Naive B cell (primary cell): ENCODE measurements around the gene SERINC5. TPM values are rescaled to one million over a fixed set of nuclear protein-coding genes. Genes with fewer than 3 reads are reported as not detected.
A peak's percentile ranks its signal among the peaks of the same experiment; 100 is the strongest.

Experiments used
- ATAC-seq, 2 donors: fragments of 150-1000 bp; cut with Tn5 transposase; 2 replicates each; pipeline ENCODE4 v1.10.0; 2021; ENCODE audit warnings: low read depth in 2 of 2, mild to moderate bottlenecking in 2 of 2, moderate library complexity in 2 of 2
- DNase-seq: peaks from one replicate; pipeline ENCODE4 v3.0.0; 2022
- H3K27ac Mint-ChIP-seq, 6 donors: one replicate each; pipeline ENCODE4 v1.8.0; 2020 to 2022; ENCODE audit warnings: mild to moderate bottlenecking in 6 of 6, mixed read lengths in 6 of 6, moderate library complexity in 5 of 6, inconsistent platforms in 2 of 6
- H3K27me3 Mint-ChIP-seq, 3 donors: one replicate each; pipeline ENCODE4 v1.8.0; 2021 to 2022; ENCODE audit warnings: mixed read lengths in 3 of 3, mild to moderate bottlenecking in 1 of 3
- H3K36me3 Mint-ChIP-seq, 2 donors: one replicate each; pipeline ENCODE4 v1.8.0; 2020 to 2022; ENCODE audit warnings: mixed read lengths in 2 of 2, inconsistent platforms in 1 of 2, mild to moderate bottlenecking in 1 of 2
- H3K4me1 Mint-ChIP-seq, 3 donors: one replicate each; pipeline ENCODE4 v1.8.0; 2020 to 2022; ENCODE audit warnings: mixed read lengths in 3 of 3, inconsistent platforms in 1 of 3, mild to moderate bottlenecking in 1 of 3, moderate library complexity in 1 of 3
- H3K4me3 Mint-ChIP-seq, 8 donors: one replicate each; pipeline ENCODE4 v1.8.0; 2020 to 2022; ENCODE audit warnings: mild to moderate bottlenecking in 8 of 8, mixed read lengths in 8 of 8, moderate library complexity in 8 of 8, inconsistent platforms in 2 of 8
- H3K9me3 Mint-ChIP-seq, 7 donors: one replicate each; pipeline ENCODE4 v1.8.0; 2020 to 2022; ENCODE audit warnings: mixed read lengths in 7 of 7, mild to moderate bottlenecking in 5 of 7, inconsistent platforms in 2 of 7, moderate library complexity in 1 of 7
- polyA plus RNA-seq, 6 donors: library from polyadenylated mRNA; unstranded; fragments of 300-500 nt; fragmentation: Illumina TruSeq; gene quantifications; one replicate each; pipeline ENCODE4 v1.2.3, GENCODE V29; 2021; ENCODE audit warnings: low read depth in 6 of 6

Gene SERINC5
- polyA plus RNA-seq, 6 donors from 2014 or later, result 1.4 to 4.0 (median 2.8) TPM

GRCh38 chr5:80231243-80231642 lies 24.6 kb downstream of the SERINC5 start:
- no peak overlapping the region for H3K27ac Mint-ChIP-seq
- DNase-seq (no peak), ATAC-seq (no peak)

GRCh38 chr5:80230269-80230992 lies 25.4 kb downstream of the SERINC5 start:
- Mint-ChIP-seq H3K4me3 (peak overlapping the region in 1 of 8 donors; percentile 19), H3K4me1 (peaks cover 8 to 24% (median 16%) of the 10 kb centered on the region in 3 donors), H3K27me3 (no peaks in the 10 kb centered on the region), H3K9me3 (no peaks in the 10 kb centered on the region), H3K36me3 (no peaks in the 10 kb centered on the region), H3K27ac (peak overlapping the region in 2 of 6 donors; percentile 6 to 52)
- DNase-seq (no peak), ATAC-seq (no peak)

More at GRCh38 chr5:80231243-80231642, 24.6 kb downstream of the SERINC5 start:
- Mint-ChIP-seq H3K27me3 (no peaks in the 10 kb centered on the region), H3K4me1 (peaks cover 8 to 19% (median 16%) of the 10 kb centered on the region in 3 donors), H3K36me3 (peaks cover 0 to 3% of the 10 kb centered on the region in 2 donors), H3K4me3 (no peak overlapping the region), H3K9me3 (no peaks in the 10 kb centered on the region)

GRCh38 chr5:80229902-80230255 lies 26.0 kb downstream of the SERINC5 start:
- no peaks in the 10 kb centered on the region for H3K36me3 Mint-ChIP-seq
- DNase-seq, result no peak
- no peaks in the 10 kb centered on the region for H3K9me3 Mint-ChIP-seq
- no peak overlapping the region for H3K27ac Mint-ChIP-seq
- no peak overlapping the region for H3K4me3 Mint-ChIP-seq
- no peaks in the 10 kb centered on the region for H3K27me3 Mint-ChIP-seq
- peaks cover 8 to 24% (median 16%) of the 10 kb centered on the region in 3 donors for H3K4me1 Mint-ChIP-seq
- no peak for ATAC-seq

GRCh38 chr5:80227979-80228596 lies 27.8 kb downstream of the SERINC5 start:
- H3K36me3 Mint-ChIP-seq, result no peaks in the 10 kb centered on the region
- H3K27ac Mint-ChIP-seq, result no peak overlapping the region
- peaks cover 8 to 17% (median 13%) of the 10 kb centered on the region in 3 donors for H3K4me1 Mint-ChIP-seq
- DNase-seq (no peak), ATAC-seq (no peak)
- no peak overlapping the region for H3K4me3 Mint-ChIP-seq
- H3K27me3 Mint-ChIP-seq, result no peaks in the 10 kb centered on the region
- H3K9me3 Mint-ChIP-seq, result no peaks in the 10 kb centered on the region

- Mint-ChIP-seq H3K27me3 (no peaks in the 10 kb centered on the region), H3K4me3 (no peak overlapping the region), H3K9me3 (no peaks in the 10 kb centered on the region), H3K4me1 (peaks cover 8 to 21% (median 13%) of the 10 kb centered on the region in 3 donors), H3K36me3 (peaks cover 0 to 4% of the 10 kb centered on the region in 2 donors), H3K27ac (no peak overlapping the region)
- DNase-seq (no peak), ATAC-seq (no peak)
Measured at GRCh38 chr5:80225934-80226326, 29.9 kb downstream of the SERINC5 start.

- DNase-seq (no peak), ATAC-seq (no peak)
- Mint-ChIP-seq H3K4me3 (no peak overlapping the region), H3K27me3 (no peaks in the 10 kb centered on the region), H3K36me3 (peaks cover 0 to 4% of the 10 kb centered on the region in 2 donors), H3K9me3 (no peaks in the 10 kb centered on the region), H3K4me1 (peaks cover 8 to 25% (median 11%) of the 10 kb centered on the region in 3 donors), H3K27ac (peak overlapping the region in 2 of 6 donors; percentile 7 to 12)
Measured at GRCh38 chr5:80225189-80225933, 30.5 kb downstream of the SERINC5 start.

- ATAC-seq, result no peak
- DNase-seq, result no peak
- H3K4me3 Mint-ChIP-seq, result no peak overlapping the region
- no peaks in the 10 kb centered on the region for H3K27me3 Mint-ChIP-seq
- no peaks in the 10 kb centered on the region for H3K9me3 Mint-ChIP-seq
- peaks cover 0 to 4% of the 10 kb centered on the region in 2 donors for H3K36me3 Mint-ChIP-seq
- peaks cover 4 to 21% (median 10%) of the 10 kb centered on the region in 3 donors for H3K4me1 Mint-ChIP-seq
- H3K27ac Mint-ChIP-seq, result no peak overlapping the region
Measured at GRCh38 chr5:80223561-80223960, 32.3 kb downstream of the SERINC5 start.

- no peaks in the 10 kb centered on the region for H3K9me3 Mint-ChIP-seq
- ATAC-seq (no peak), DNase-seq (no peak)
- no peak overlapping the region for H3K4me3 Mint-ChIP-seq
- peaks cover 8 to 33% (median 12%) of the 10 kb centered on the region in 3 donors for H3K4me1 Mint-ChIP-seq
- peak overlapping the region in 1 of 6 donors; percentile 66 for H3K27ac Mint-ChIP-seq
- no peaks in the 10 kb centered on the region for H3K27me3 Mint-ChIP-seq
- H3K36me3 Mint-ChIP-seq, result peaks cover 0 to 4% of the 10 kb centered on the region in 2 donors
Measured at GRCh38 chr5:80220245-80220897, 35.5 kb downstream of the SERINC5 start.

- ATAC-seq, result no peak
- H3K27ac Mint-ChIP-seq, result peak overlapping the region in 1 of 6 donors; percentile 57
- peak overlapping the region in 1 of 8 donors; percentile 64 for H3K4me3 Mint-ChIP-seq
- H3K27me3 Mint-ChIP-seq, result no peaks in the 10 kb centered on the region
- peaks cover 0 to 4% of the 10 kb centered on the region in 2 donors for H3K36me3 Mint-ChIP-seq
- no peak for DNase-seq
- peaks cover 8 to 38% (median 12%) of the 10 kb centered on the region in 3 donors for H3K4me1 Mint-ChIP-seq
- no peaks in the 10 kb centered on the region for H3K9me3 Mint-ChIP-seq
Measured at GRCh38 chr5:80219391-80219790, 36.5 kb downstream of the SERINC5 start.

GRCh38 chr5:80217667-80218066 lies 38.2 kb downstream of the SERINC5 start:
- H3K27ac Mint-ChIP-seq, result peak overlapping the region in 2 of 6 donors; percentile 2 to 60
- peaks cover 17 to 45% (median 19%) of the 10 kb centered on the region in 3 donors for H3K4me1 Mint-ChIP-seq
- no peaks in the 10 kb centered on the region for H3K9me3 Mint-ChIP-seq
- no peak for ATAC-seq
- no peak overlapping the region for H3K4me3 Mint-ChIP-seq
- no peaks in the 10 kb centered on the region for H3K27me3 Mint-ChIP-seq
- peaks cover 0 to 4% of the 10 kb centered on the region in 2 donors for H3K36me3 Mint-ChIP-seq
- DNase-seq, result no peak

GRCh38 chr5:80216753-80217596 lies 38.9 kb downstream of the SERINC5 start:
- Mint-ChIP-seq H3K27me3 (no peaks in the 10 kb centered on the region), H3K36me3 (no peaks in the 10 kb centered on the region), H3K27ac (peak overlapping the region in 2 of 6 donors; percentile 64 to 91), H3K9me3 (no peaks in the 10 kb centered on the region), H3K4me3 (peak overlapping the region in 1 of 8 donors; percentile 91), H3K4me1 (peaks cover 17 to 40% (median 19%) of the 10 kb centered on the region in 3 donors)
- ATAC-seq, result no peak
- DNase-seq, result no peak

- DNase-seq (no peak), ATAC-seq (no peak)
- peak overlapping the region in 1 of 8 donors; percentile 91 for H3K4me3 Mint-ChIP-seq
- H3K27ac Mint-ChIP-seq, result peak overlapping the region in 1 of 6 donors; percentile 91
- no peaks in the 10 kb centered on the region for H3K36me3 Mint-ChIP-seq
- peaks cover 17 to 40% (median 19%) of the 10 kb centered on the region in 3 donors for H3K4me1 Mint-ChIP-seq
- H3K9me3 Mint-ChIP-seq, result no peaks in the 10 kb centered on the region
- H3K27me3 Mint-ChIP-seq, result no peaks in the 10 kb centered on the region
Measured at GRCh38 chr5:80216096-80216495, 39.8 kb downstream of the SERINC5 start.
